ENCODE results near the gene ARHGEF38.

ARHGEF38 gene

GRCh38 chr4:105591573-105591972, 39.2 kb downstream of the ARHGEF38 start:
- H3K4me1 ChIP-seq (ENCODE audit: control insufficient read depth, insufficient read depth, low read depth, low read length), result no peaks in the 10 kb centered on the region
- H3K9me3 ChIP-seq (ENCODE audit: control insufficient read depth, low read length), result no peaks in the 10 kb centered on the region
- H2BK5ac ChIP-seq (ENCODE audit: low read depth, low read length, poor library complexity, severe bottlenecking), result no peak overlapping the region
- no peak overlapping the region for H3K4me3 ChIP-seq (ENCODE audit: insufficient read depth in 1 of 2, low read depth in 1 of 2, low read length in 2 of 2)
- H2BK120ac ChIP-seq (ENCODE audit: low read depth, low read length), result no peak overlapping the region
- no peak for DNase-seq
- no peaks in the 10 kb centered on the region for H3K79me1 ChIP-seq (replicated peaks; ENCODE audit: low read length, poor library complexity, severe bottlenecking)
- H3K14ac ChIP-seq (ENCODE audit: low read length in 2 of 2), result no peak overlapping the region
- H4K8ac ChIP-seq (ENCODE audit: low read length), result no peak overlapping the region
- H4K91ac ChIP-seq (ENCODE audit: low read length), result no peak overlapping the region
- no peaks in the 10 kb centered on the region for H3K36me3 ChIP-seq (ENCODE audit: control insufficient read depth in 1 of 2, insufficient read depth in 2 of 2, low read depth in 1 of 2, low read length in 2 of 2)
- no peak overlapping the region for H3K18ac ChIP-seq (ENCODE audit: low read depth in 1 of 2, low read length in 2 of 2)
- no peak overlapping the region for H2AK5ac ChIP-seq (ENCODE audit: low read length, severe bottlenecking)
- no peak overlapping the region for H2BK15ac ChIP-seq (ENCODE audit: low read depth, poor library complexity, severe bottlenecking)
- H3K9ac ChIP-seq (ENCODE audit: low read length), result no peak overlapping the region
- H3K4me2 ChIP-seq (ENCODE audit: low read length, poor library complexity, severe bottlenecking), result no peak overlapping the region
- no peak overlapping the region for H3K27ac ChIP-seq (ENCODE audit: low read length, poor library complexity, severe bottlenecking)
- no peaks in the 10 kb centered on the region for H3K27me3 ChIP-seq (ENCODE audit: control insufficient read depth in 1 of 2, insufficient read depth in 1 of 2, low read length in 2 of 2)
- no peak overlapping the region for H3K4ac ChIP-seq (ENCODE audit: low read depth in 1 of 2, low read length in 2 of 2)
- H2BK12ac ChIP-seq (ENCODE audit: low read length in 2 of 2), result no peak overlapping the region
- no peak overlapping the region for H2AFZ ChIP-seq (ENCODE audit: low read depth, low read length)
- no CpG with 5 or more reads among the region's 3 CpGs for WGBS
- H3K23ac ChIP-seq (ENCODE audit: low read length in 2 of 2), result no peak overlapping the region

- 92% methylated on average over 5 of the region's 7 CpGs for WGBS
- H3K4ac ChIP-seq (ENCODE audit: low read depth in 1 of 2, low read length in 2 of 2), result no peak overlapping the region
- H3K9ac ChIP-seq (ENCODE audit: low read length), result no peak overlapping the region
- no peaks in the 10 kb centered on the region for H3K4me1 ChIP-seq (ENCODE audit: control insufficient read depth, insufficient read depth, low read depth, low read length)
- H2BK12ac ChIP-seq (ENCODE audit: low read length in 2 of 2), result no peak overlapping the region
- no peak overlapping the region for H4K91ac ChIP-seq (ENCODE audit: low read length)
- DNase-seq, result no peak
- no peak overlapping the region for H2BK15ac ChIP-seq (ENCODE audit: low read depth, poor library complexity, severe bottlenecking)
- no peak overlapping the region for H2AK5ac ChIP-seq (ENCODE audit: low read length, severe bottlenecking)
- no peaks in the 10 kb centered on the region for H3K36me3 ChIP-seq (ENCODE audit: control insufficient read depth in 1 of 2, insufficient read depth in 2 of 2, low read depth in 1 of 2, low read length in 2 of 2)
- H3K27me3 ChIP-seq (ENCODE audit: control insufficient read depth in 1 of 2, insufficient read depth in 1 of 2, low read length in 2 of 2), result no peaks in the 10 kb centered on the region
- H2BK5ac ChIP-seq (ENCODE audit: low read depth, low read length, poor library complexity, severe bottlenecking), result no peak overlapping the region
- H3K79me1 ChIP-seq (replicated peaks; ENCODE audit: low read length, poor library complexity, severe bottlenecking), result no peaks in the 10 kb centered on the region
- H3K14ac ChIP-seq (ENCODE audit: low read length in 2 of 2), result no peak overlapping the region
- H4K8ac ChIP-seq (ENCODE audit: low read length), result no peak overlapping the region
- H3K9me3 ChIP-seq (ENCODE audit: control insufficient read depth, low read length), result no peaks in the 10 kb centered on the region
- H3K4me3 ChIP-seq (ENCODE audit: insufficient read depth in 1 of 2, low read depth in 1 of 2, low read length in 2 of 2), result no peak overlapping the region
- no peak overlapping the region for H3K23ac ChIP-seq (ENCODE audit: low read length in 2 of 2)
- H3K18ac ChIP-seq (ENCODE audit: low read depth in 1 of 2, low read length in 2 of 2), result no peak overlapping the region
- no peak overlapping the region for H3K4me2 ChIP-seq (ENCODE audit: low read length, poor library complexity, severe bottlenecking)
- no peak overlapping the region for H2BK120ac ChIP-seq (ENCODE audit: low read depth, low read length)
- no peak overlapping the region for H2AFZ ChIP-seq (ENCODE audit: low read depth, low read length)
- no peak overlapping the region for H3K27ac ChIP-seq (ENCODE audit: low read length, poor library complexity, severe bottlenecking)
Measured at GRCh38 chr4:105594099-105595010, 41.9 kb downstream of the ARHGEF38 start.

- DNase-seq, result no peak
- no peak overlapping the region for H3K18ac ChIP-seq (ENCODE audit: low read depth in 1 of 2, low read length in 2 of 2)
- no peak overlapping the region for H2BK120ac ChIP-seq (ENCODE audit: low read depth, low read length)
- H3K4me2 ChIP-seq (ENCODE audit: low read length, poor library complexity, severe bottlenecking), result no peak overlapping the region
- H3K4ac ChIP-seq (ENCODE audit: low read depth in 1 of 2, low read length in 2 of 2), result no peak overlapping the region
- H3K23ac ChIP-seq (ENCODE audit: low read length in 2 of 2), result no peak overlapping the region
- H4K8ac ChIP-seq (ENCODE audit: low read length), result no peak overlapping the region
- WGBS, result 80% methylated on average over 6 of the region's 6 CpGs
- H2AFZ ChIP-seq (ENCODE audit: low read depth, low read length), result no peak overlapping the region
- H3K4me1 ChIP-seq (ENCODE audit: control insufficient read depth, insufficient read depth, low read depth, low read length), result no peaks in the 10 kb centered on the region
- H3K79me1 ChIP-seq (replicated peaks; ENCODE audit: low read length, poor library complexity, severe bottlenecking), result no peaks in the 10 kb centered on the region
- H2BK5ac ChIP-seq (ENCODE audit: low read depth, low read length, poor library complexity, severe bottlenecking), result no peak overlapping the region
- no peak overlapping the region for H3K9ac ChIP-seq (ENCODE audit: low read length)
- no peaks in the 10 kb centered on the region for H3K27me3 ChIP-seq (ENCODE audit: control insufficient read depth in 1 of 2, insufficient read depth in 1 of 2, low read length in 2 of 2)
- H2BK15ac ChIP-seq (ENCODE audit: low read depth, poor library complexity, severe bottlenecking), result no peak overlapping the region
- H3K36me3 ChIP-seq (ENCODE audit: control insufficient read depth in 1 of 2, insufficient read depth in 2 of 2, low read depth in 1 of 2, low read length in 2 of 2), result no peaks in the 10 kb centered on the region
- H4K91ac ChIP-seq (ENCODE audit: low read length), result no peak overlapping the region
- no peaks in the 10 kb centered on the region for H3K9me3 ChIP-seq (ENCODE audit: control insufficient read depth, low read length)
- no peak overlapping the region for H3K14ac ChIP-seq (ENCODE audit: low read length in 2 of 2)
- no peak overlapping the region for H3K27ac ChIP-seq (ENCODE audit: low read length, poor library complexity, severe bottlenecking)
- H2BK12ac ChIP-seq (ENCODE audit: low read length in 2 of 2), result no peak overlapping the region
- no peak overlapping the region for H3K4me3 ChIP-seq (ENCODE audit: insufficient read depth in 1 of 2, low read depth in 1 of 2, low read length in 2 of 2)
- H2AK5ac ChIP-seq (ENCODE audit: low read length, severe bottlenecking), result no peak overlapping the region
Measured at GRCh38 chr4:105596684-105597083, 44.3 kb downstream of the ARHGEF38 start.

- Histone ChIP-seq H3K9ac (ENCODE audit: low read length) (no peak overlapping the region), H3K4me3 (ENCODE audit: insufficient read depth in 1 of 2, low read depth in 1 of 2, low read length in 2 of 2) (no peak overlapping the region), H2AFZ (ENCODE audit: low read depth, low read length) (no peak overlapping the region), H3K4ac (ENCODE audit: low read depth in 1 of 2, low read length in 2 of 2) (no peak overlapping the region), H3K36me3 (ENCODE audit: control insufficient read depth in 1 of 2, insufficient read depth in 2 of 2, low read depth in 1 of 2, low read length in 2 of 2) (no peaks in the 10 kb centered on the region), H2AK5ac (ENCODE audit: low read length, severe bottlenecking) (no peak overlapping the region), H3K18ac (ENCODE audit: low read depth in 1 of 2, low read length in 2 of 2) (no peak overlapping the region), H3K79me1 (replicated peaks; ENCODE audit: low read length, poor library complexity, severe bottlenecking) (no peaks in the 10 kb centered on the region), H2BK120ac (ENCODE audit: low read depth, low read length) (no peak overlapping the region), H3K27me3 (ENCODE audit: control insufficient read depth in 1 of 2, insufficient read depth in 1 of 2, low read length in 2 of 2) (no peaks in the 10 kb centered on the region), H2BK12ac (ENCODE audit: low read length in 2 of 2) (no peak overlapping the region), H3K4me1 (ENCODE audit: control insufficient read depth, insufficient read depth, low read depth, low read length) (no peaks in the 10 kb centered on the region), H2BK15ac (ENCODE audit: low read depth, poor library complexity, severe bottlenecking) (no peak overlapping the region), H2BK5ac (ENCODE audit: low read depth, low read length, poor library complexity, severe bottlenecking) (no peak overlapping the region), H3K23ac (ENCODE audit: low read length in 2 of 2) (no peak overlapping the region), H3K9me3 (ENCODE audit: control insufficient read depth, low read length) (no peaks in the 10 kb centered on the region), H3K14ac (ENCODE audit: low read length in 2 of 2) (no peak overlapping the region), H4K8ac (ENCODE audit: low read length) (no peak overlapping the region), H3K4me2 (ENCODE audit: low read length, poor library complexity, severe bottlenecking) (no peak overlapping the region), H3K27ac (ENCODE audit: low read length, poor library complexity, severe bottlenecking) (no peak overlapping the region), H4K91ac (ENCODE audit: low read length) (no peak overlapping the region)
- DNase-seq, result no peak
- 85% methylated on average over 2 of the region's 4 CpGs for WGBS
Measured at GRCh38 chr4:105598052-105598451, 45.6 kb downstream of the ARHGEF38 start.
